DMS 273 (cell line): ENCODE measurements around the gene RNF20.
"Not testable (repeated sequence)": the region's sequence is repeated elsewhere in the genome, so short reads cannot be mapped to it uniquely, and the experiment has no call there.

ENCODE experiments used
- DNase-seq: peaks from one replicate; lab custom pipeline; 2025; ENCODE audit not compliant: unreplicated experiment; lab: John Stamatoyannopoulos, UW

Gene RNF20

DNA sequence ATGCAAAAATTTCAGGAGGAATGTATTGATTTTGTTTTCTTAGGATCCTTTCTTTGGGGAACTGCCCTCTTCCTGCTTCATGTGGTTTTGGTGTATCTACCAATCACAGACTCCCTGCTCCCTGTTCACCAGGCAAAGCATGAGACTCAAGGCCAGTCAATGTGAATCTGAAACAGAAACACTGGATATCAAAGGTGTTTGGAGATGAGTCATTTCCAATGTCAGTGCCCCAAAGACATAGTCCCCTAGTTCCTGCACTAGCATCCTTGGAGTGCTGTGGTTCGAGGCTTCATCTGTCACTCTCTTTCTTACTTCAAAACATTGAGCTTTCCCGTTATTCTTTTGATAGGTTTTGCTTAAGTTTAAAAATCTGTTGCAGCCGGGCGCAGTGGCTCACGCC lies 53.0 kb downstream of the RNF20 start:
- DNase-seq: no peak

DNA sequence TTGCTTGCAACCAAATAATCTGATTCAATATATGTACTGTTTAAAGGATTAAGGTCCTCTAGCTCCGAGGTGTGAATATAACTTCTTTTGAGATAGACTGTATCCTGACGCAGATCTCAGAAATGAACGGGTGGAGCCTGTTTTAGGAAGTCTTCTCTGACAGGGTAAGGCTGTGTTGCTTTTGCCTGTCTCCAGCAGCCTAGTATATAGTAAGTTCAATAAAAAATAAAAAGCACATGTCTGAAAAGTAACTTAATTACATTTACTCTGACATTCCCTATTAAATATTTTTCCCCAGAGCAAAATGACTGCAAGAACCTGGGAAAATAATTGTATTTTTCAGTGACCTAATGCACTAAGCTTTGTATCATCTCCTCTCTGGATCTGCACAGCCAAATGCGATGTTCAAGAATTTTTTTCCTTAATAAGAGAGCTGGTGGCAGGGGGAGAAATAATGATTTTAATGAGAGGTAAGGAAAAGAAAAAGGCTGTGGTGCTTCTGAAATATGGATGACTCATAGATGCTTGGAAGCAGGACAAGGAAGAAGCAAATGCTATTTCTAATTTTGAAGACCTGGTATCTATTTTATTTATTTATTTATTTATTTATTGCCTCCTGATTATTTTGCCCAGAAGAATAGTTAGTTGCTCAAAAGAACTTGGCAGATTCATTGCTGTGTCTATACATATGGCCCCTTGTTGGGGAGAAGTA lies 53.8 kb downstream of the RNF20 start:
- no peak for DNase-seq

DNA sequence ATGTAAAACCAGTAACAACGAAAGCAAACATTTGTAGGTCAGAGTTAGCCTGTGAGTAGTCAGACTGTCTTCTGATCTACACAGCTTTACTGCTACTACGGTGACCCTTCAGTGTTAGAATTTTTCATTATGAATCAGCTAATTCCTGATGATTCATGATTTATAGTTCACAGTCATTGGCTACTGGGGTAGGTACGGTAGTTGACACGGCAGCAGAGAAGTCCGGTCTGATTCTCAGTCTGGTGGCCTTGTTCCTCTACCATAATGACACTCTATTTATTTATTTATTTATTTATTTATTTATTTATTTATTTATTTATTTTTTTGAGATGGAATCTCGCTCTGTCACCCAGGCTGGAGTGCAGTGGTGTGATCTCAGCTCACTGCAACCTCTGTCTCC lies 56.4 kb downstream of the RNF20 start:
- not testable (repeated sequence) for DNase-seq

DNA sequence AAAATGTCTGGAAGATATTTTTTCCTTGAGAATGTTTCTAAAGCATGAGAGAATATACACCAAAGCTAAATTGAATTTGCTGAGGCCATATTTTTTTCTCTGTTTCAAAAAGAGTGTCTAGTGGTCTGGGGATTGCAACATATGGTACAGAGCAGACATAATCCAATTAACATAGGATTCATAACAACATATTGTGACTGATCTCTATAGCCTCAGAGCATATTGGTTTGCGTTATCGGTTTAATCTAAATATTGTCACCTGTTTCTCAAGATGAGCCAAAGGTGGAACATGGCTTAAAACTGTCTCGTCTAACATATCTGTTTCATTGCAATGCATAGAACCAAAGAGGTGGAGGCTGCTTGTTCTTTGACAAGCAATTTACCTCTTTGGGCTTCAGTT lies 57.2 kb downstream of the RNF20 start:
- DNase-seq: peak; percentile 51

DNA sequence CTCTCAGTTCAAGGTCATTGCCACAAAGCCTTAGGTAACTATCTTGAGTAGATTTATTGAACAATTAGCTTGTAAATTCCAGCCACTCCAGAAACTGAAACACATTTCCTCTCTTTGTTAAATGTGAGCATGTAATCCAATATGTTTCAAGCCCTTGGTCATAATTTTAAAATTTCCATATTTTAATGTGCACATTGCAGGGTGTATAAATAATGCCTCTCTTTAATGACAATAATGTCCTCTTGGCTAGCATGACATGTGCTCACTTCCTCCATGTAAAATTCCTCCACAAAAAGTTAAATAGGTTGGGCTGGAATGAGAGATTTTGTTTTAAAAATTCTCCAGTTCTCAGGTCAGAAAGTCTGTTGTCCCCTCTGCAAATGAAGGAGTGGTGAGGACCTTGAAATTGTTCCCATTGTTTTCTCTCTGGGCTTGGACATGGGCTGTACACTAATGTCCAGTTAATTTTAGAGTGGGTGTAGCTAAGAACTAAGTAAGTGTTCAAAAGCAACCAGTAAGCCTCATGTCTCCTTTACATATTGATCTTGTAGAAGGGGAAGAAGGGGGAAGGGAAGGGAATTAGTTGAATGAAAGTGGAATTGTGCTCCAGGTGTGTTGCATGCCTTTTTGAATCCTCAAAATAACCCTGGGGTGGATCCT lies 58.3 kb downstream of the RNF20 start:
- no peak for DNase-seq

DNA sequence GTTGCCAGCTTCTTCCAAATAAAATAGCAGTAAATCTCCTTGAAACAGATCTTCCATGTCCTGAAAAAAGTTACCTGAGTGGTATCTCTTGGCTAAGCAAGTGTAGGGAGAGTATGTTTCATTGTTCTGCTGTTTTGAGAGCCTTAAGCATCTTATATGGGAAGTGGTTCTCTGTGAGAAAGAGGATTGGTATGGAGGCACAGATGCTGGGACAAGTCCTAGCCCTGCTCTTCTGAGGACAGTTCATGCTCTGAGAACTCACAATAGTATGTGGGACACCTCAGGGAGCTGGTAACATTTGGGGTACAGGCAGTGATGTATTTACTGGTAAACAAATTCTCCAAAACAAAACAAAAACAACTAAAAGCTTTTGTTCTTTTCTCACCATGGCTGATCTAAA lies 59.1 kb downstream of the RNF20 start:
- no peak for DNase-seq

DNA sequence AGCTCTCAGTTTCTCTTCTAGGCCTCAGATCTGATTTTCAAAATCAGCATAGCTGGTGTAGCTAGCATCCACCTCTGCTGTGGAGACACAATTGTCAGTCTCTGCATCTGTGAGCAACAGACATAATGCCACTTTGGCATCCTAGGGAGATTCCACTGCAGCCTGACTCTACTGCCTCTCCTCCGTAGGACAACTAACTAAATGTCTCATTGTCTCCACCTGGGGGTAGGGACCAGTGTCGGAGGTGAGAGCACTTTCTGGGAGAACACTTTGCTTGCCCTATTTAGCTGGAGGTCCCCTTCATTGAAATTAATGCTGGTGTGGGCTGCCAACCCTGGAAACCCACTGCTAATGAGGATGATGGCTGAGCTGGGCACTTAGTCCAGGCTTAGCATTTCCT lies 59.7 kb downstream of the RNF20 start:
- DNase-seq: no peak

DNA sequence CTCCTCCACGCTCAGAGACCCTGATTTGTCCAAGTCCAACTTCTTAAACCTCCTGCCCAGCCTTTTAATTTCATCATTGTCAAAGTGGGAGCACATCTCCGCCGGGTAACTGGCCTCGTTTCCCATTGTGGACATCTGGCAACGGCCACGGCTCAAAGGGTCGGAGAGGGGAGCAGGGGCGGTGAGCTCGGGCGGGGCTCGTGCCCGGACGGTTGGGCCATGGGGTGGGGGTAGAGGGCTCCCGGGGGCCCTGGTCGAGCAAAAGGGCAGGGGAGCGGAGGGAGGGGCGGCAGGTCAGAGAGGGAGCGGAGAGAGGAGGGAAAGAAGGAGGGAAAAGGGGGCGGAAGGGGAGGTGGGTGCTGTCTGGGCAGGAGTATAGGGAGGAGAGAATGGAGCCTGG lies 61.1 kb downstream of the RNF20 start, which contains the start of gene PPP3R2:
Gene PPP3R2 (minus strand): TSS at position 174 of the 400 bp plus-strand sequence. CDS start 48 bp downstream, at position 126.
- no peak for DNase-seq

DNA sequence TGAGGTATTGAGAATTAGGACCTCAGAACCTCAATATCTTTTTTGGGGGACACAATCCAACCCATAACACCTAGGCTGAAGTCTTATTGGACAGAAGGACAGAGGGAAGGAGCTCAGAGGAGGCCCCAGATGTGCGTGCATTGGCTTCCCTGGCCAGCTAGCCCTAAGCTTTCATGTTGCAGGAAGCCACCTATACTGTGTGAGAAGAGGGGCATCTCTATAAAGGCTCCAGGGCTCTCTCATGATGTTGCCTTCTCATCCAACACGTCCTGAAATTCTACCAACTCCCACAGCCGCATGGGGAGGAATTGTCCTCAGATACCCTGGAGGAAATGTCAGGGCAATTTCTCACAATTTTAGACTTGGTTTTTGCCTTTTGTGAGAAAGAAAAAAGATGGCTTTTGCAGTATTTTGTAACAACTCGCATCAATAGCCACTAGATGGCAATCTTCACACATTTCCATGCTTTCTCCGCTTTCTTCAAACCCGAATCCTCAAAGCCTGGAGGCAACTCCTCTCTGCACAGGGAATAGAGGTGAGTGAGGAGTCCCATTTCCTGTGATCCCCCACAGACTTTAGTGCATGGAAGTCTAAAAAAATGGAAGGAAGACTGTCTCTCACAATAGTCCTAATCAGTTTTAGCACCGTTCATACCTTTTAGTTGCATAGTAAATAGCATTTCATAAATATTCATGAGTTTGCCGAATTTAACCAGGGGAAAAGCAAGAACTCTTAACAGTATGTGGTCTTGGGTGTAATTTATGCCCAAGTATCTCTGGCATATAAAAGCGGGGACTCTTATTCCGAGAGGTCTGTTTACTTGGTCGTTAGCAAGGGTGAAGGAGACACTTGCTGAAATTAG lies 68.5 kb downstream of the RNF20 start:
- DNase-seq: peak; percentile 83

DNA sequence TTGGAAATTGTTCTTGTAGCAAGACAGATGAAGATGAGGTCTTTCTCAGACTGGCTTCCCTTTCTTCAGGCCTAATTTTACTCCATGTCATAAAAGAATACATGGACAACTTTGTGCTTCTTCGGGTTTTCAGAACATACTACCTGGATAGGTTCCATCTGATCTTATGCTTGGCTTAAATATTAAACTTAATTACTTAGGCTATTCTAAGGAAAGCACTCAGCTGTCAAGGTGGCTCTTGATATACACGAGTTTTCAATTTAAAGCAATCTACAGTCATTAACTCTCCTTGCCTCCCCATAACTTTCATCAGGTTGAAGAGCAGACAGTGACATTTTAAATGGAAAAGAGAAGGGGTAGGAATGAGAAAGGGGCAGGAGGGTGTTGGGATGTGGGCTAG lies 70.6 kb downstream of the RNF20 start:
- no peak for DNase-seq

DNA sequence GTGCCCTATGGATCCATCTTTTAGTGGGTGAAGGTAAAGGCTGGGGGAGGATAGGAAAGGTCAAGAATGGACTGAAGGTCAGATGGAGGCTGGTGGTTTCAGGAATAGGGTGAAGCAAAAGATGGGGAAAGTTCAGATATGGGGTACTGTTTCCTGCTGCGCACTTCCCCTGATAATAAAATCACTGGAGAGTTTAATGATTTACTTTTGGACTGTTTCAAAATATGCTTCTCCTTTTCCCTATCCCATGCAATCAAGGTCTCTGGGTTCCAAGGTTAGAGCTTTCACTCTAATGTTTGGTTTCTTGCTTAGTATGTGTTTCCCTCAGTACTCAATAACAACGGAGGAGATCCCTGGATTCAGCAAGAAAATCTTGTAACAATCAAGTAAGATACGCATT lies 71.9 kb downstream of the RNF20 start:
- no peak for DNase-seq
